ENCODE measurements around the gene USP27X. TPM values are rescaled to one million over a fixed set of nuclear protein-coding genes. Genes with fewer than 3 reads are reported as not detected.

Gene USP27X
- total RNA-seq, 2 donors from 2014 or later = 1.0 to 2.2 TPM

GRCh38 chrX:49921109-49921508, 41.8 kb downstream of the USP27X start:
- Histone ChIP-seq H3K36me3 (no peaks in the 10 kb centered on the region), H3K4me3 (no peak overlapping the region), H3K27me3 (no peaks in the 10 kb centered on the region), H3K27ac (no peak overlapping the region), H3K9ac (ENCODE audit: low read depth in 2 of 2, low read length in 2 of 2) (no peak overlapping the region), H3K9me3 (no peaks in the 10 kb centered on the region), H3K4me1 (no peaks in the 10 kb centered on the region)
- no peak for TF ChIP-seq CTCF (IDR thresholded peaks at IDR 0.05)
- intact Hi-C loops (cut with DNase I) = no loop called here
- DNase-seq = no peak

GRCh38 chrX:49922291-49923241, 43.3 kb downstream of the USP27X start, which contains the start of gene CLCN5:
CLCN5 (plus strand) TSS chrX:49922596; CDS start chrX:49925299, 2,703 bp downstream.
- H3K4me1 ChIP-seq = no peaks in the 10 kb centered on the region
- no peaks in the 10 kb centered on the region for H3K36me3 ChIP-seq
- H3K27me3 ChIP-seq = no peaks in the 10 kb centered on the region
- intact Hi-C loops (cut with DNase I) = no loop called here
- peak within 1 kb of the TSS; percentile 46 for H3K4me3 ChIP-seq
- H3K9ac ChIP-seq (ENCODE audit: low read depth in 2 of 2, low read length in 2 of 2) = peak within 1 kb of the TSS; percentile 64 to 70
- no peak for TF ChIP-seq CTCF (IDR thresholded peaks at IDR 0.05)
- H3K9me3 ChIP-seq = no peaks in the 10 kb centered on the region
- H3K27ac ChIP-seq = peak within 1 kb of the TSS; percentile 63
- peak; percentile 93 for DNase-seq

- intact Hi-C loops (cut with DNase I) = no loop called here
- no peak overlapping the region for H3K4me3 ChIP-seq
- H3K27me3 ChIP-seq = no peaks in the 10 kb centered on the region
- no peak for TF ChIP-seq CTCF (IDR thresholded peaks at IDR 0.05)
- H3K36me3 ChIP-seq = no peaks in the 10 kb centered on the region
- no peaks in the 10 kb centered on the region for H3K9me3 ChIP-seq
- H3K27ac ChIP-seq = no peak overlapping the region
- H3K4me1 ChIP-seq = no peaks in the 10 kb centered on the region
- no peak for DNase-seq
- H3K9ac ChIP-seq (ENCODE audit: low read depth in 2 of 2, low read length in 2 of 2) = no peak overlapping the region
Measured at GRCh38 chrX:49925176-49925575, 45.9 kb downstream of the USP27X start.

GRCh38 chrX:49930039-49930438, 50.8 kb downstream of the USP27X start:
- H3K4me1 ChIP-seq = no peaks in the 10 kb centered on the region
- no peaks in the 10 kb centered on the region for H3K27me3 ChIP-seq
- H3K4me3 ChIP-seq = no peak overlapping the region
- H3K36me3 ChIP-seq = no peaks in the 10 kb centered on the region
- H3K27ac ChIP-seq = no peak overlapping the region
- TF ChIP-seq CTCF (IDR thresholded peaks at IDR 0.05) = no peak
- no peak overlapping the region for H3K9ac ChIP-seq (ENCODE audit: low read depth in 2 of 2, low read length in 2 of 2)
- DNase-seq = no peak
- no peaks in the 10 kb centered on the region for H3K9me3 ChIP-seq
- intact Hi-C loops (cut with DNase I) = no loop called here

Other genes starting within 250 kb of the USP27X start
- gene PAGE1, start 183.5 kb upstream of the USP27X start, total RNA-seq = not detected
- gene PAGE4, start 50.2 kb upstream of the USP27X start, total RNA-seq = not detected
- 1 to 10 TPM; 9.7 to 10.0 TPM for gene CLCN5, start 43.1 kb downstream of the USP27X start, total RNA-seq

Data from colonic mucosa (tissue), 4 donors.